Activated T-cell treated with anti-CD3 and anti-CD28 coated beads for 48 hours (primary cell): ENCODE measurements around the gene FSTL3.
"Not testable (repeated sequence)": the region's sequence is repeated elsewhere in the genome, so short reads cannot be mapped to it uniquely, and the experiment has no call there.

Experiments used
- DNase-seq: peaks from one replicate; pipeline ENCODE4 v3.0.0-alpha.2; 2020; ENCODE audit warnings: low read depth

FSTL3 gene

DNA sequence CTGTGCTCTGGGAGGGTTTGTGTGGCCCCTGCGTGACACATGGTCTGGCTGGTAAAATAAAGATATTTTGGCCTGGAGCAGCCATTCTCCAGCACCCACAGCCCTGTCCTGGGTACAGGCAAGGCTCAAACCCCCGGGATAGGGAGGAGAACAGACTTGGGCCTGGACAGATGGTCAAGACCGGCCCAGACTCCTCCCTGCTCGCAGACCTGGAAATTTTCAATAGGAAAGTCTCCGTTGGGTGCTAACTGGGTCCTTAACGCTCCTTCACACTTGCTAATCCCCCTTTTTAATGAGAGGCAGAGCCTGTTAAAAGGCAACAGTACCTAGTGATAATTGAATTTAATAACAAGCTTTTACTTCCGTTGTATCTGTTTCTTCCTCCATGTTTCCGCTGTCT lies 35.1 kb downstream of the FSTL3 start:
- no peak for DNase-seq

DNA sequence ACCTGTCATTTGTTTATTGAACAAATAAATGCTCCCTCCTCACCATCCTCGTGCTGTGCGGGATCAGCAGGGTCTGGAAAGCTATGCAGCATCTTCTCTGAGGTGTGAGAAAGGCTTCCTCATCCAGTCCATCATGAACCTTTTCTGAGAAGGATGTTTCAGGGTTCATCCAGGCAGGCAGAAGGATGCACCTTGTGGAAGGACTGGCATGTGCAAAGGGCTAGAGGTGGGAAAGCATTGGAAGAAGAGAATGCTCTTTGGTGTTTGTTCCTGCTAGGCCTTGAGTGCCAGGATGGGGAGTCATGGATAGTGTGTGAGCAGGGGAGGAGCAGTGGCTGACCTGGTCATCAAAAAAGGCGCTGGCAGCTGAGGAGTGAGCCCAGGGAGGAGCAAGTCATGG lies 39.2 kb downstream of the FSTL3 start:
- no peak for DNase-seq

GRCh38 chr19:718251-718951 lies 42.2 kb downstream of the FSTL3 start:
- DNase-seq = no peak

DNA sequence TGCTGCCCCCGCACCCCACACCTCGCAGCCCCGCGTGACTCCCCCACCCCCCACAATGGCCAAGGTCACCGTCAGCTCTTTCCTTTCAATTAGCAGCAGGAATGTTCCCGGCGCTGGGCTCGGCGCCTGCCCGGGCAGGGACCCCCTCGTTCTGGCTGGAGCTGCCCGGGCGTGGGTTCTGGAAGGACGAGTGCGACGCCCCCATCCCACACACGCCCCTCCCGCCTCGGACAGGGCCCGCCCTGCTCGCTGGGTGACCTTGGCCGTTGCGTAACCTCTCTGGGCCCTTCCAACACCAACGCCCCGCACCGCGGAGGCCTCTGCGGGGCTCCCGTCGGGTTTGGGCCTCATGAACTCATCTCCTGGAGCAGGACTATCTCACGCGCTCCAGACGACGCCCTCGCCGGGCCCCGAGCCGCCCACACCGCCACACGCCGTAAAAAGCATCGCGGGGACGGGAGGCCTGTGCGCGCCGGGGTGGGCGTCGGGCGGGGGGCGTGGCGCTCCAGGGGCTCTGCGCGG lies 42.9 kb downstream of the FSTL3 start:
- DNase-seq = no peak

GRCh38 chr19:719636-720344 lies 43.6 kb downstream of the FSTL3 start:
- DNase-seq = no peak

DNA sequence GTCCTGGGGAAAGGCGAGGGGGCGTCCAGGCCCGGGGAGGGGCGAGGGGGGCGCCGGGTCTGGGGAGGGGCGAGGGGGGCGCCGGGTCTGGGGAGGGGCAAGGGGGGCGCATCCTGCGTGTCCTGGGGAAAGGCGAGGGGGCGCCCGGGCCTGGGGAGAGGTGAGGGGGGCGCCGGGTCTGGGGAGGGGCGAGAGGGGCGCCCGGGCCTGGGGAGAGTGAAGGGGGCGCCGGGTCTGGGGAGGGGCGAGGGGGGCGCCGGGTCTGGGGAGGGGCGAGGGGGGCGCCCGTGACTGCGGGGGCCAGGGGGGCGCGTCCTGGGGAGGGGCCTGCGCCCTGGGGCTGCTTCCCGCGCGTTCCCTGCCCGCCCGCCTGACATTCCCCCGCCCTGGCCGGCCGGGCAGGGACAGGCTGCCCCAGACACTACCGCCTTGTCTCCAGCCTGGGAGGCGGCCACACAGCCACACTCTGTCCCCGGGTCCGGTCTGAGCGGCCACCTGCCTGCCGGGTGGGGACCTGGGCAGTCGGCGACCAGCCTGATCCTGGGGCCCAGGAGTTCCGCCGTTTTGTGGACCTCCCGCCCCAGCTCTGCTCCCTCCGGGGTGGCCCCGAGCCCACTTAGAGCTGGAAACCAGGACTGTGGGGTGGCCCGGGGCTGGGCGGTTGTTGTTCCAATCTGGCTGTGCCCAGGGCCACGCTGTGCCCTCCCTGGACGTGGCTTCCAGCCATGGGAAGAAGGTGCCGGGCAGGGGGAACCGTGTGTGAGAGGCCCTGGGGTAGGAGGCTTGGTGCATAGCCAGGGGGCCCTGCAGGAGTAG lies 44.4 kb downstream of the FSTL3 start:
- no peak for DNase-seq

DNA sequence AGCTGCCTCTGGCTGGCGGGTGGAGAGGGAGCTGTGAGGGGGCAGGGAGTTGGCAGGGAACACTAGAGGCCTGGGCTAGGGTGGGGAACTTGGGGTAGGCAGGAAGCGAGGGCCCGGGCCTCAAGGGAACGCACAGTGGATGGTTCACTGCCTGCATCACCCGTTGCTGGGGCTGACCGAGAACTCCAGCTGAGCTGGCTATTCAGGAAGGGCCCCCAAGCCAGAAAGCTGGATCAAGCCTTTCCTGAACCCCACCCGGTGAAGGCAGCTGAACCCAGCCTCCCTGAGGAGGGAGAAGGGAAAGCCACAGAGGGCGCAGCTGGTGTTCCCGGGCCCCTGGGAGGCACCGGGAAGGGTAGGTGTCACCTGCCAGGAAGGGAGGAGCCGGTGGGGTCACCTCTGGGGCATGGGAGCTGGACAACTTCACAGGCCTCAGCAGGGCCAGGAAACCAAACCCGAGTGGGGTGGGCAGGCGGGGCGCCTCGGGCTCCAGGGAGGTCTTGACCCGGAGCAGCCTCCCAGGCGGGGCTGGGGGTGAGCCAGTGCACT lies 46.4 kb downstream of the FSTL3 start:
- no peak for DNase-seq

DNA sequence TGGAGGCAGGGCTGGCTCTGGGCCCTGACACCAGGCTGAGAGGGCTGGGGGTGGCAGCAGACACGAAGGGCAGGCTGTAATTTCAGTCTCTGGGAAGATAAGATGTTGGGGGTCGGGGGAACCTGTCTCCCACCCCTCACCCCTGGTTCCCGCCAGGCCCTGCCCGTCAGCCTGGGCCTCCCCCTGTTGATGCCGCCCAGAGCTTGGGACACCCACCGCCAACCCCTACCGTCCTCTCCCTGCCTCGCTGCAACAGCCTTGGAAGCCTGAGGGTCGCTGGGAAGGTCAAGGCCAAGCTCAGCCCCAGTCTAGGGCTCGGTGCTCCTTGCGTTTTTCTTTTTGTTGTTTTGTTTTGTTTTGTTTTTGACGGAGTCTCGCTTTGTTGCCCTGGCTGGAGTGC lies 47.1 kb downstream of the FSTL3 start:
- DNase-seq = no peak

DNA sequence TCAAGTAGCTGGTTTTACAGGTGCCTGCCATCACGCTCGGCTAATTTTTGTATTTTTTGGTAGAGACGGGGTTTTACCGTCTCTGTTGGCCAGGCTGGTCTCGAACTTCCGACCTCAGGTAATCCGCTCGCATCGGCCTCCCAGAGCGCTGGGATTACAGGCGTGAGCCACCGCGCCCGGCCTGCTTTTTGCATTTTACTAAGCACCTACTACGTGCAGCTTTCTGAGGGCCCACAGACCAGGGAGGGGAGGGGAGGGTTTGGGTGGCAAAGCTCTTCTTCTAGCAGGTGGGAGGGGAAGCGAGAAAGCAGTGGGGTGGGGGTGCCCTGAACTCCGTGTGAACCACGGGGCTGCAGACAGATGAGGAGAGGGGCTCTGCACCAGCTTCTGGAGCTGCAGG lies 47.5 kb downstream of the FSTL3 start:
- no peak for DNase-seq

GRCh38 chr19:725461-726089 lies 49.4 kb downstream of the FSTL3 start:
- DNase-seq = no peak

- no peak for DNase-seq
These were observed 51.1 kb downstream of the FSTL3 start for GRCh38 chr19:726993-727956.

DNA sequence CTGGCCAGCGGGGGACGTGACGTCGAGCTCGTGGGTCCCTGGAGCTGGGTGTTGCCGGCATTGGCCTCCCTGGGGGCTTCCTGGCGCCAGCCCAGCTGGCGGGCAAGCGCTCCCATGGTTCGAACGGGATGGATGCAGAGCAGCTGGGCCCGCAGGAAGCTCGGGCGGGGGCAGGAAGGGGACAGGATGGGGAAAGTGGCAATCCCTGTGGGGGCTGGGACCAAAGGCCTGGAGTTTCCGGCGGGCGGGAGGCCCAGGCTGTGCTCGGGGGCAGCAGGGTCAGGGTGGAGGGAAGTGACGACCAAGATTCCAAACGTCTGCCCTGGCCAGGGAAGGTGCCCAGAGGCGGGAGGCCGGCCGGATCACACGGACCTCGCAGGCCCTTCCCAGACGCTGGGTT lies 51.8 kb downstream of the FSTL3 start:
- DNase-seq = no peak

DNA sequence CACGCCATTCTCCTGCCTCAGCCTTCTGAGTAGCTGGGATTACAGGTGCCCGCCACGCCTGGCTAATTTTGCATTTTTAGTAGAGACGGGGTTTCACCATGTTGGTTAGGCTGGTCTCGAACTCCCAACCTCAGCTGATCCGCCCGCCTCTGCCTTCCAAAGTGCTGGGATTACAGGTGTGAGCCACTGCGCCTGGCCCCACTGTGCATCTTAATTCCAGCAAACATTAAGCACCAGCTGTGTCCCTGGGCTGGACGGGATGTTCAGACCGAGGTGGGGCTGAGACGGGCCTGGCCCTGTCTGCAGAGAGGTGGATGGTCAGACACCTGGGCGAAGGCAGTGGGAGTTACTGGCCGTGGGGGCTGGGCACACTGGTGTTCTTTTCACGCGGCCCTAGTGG lies 53.4 kb downstream of the FSTL3 start:
- DNase-seq = not testable (repeated sequence)

GRCh38 chr19:729965-730668 lies 53.9 kb downstream of the FSTL3 start:
- DNase-seq = no peak

GRCh38 chr19:731000-731399 lies 54.8 kb downstream of the FSTL3 start:
- DNase-seq = no peak

GRCh38 chr19:732148-733069 lies 56.2 kb downstream of the FSTL3 start:
- DNase-seq = no peak
